ENCODE results near the gene DNAH12.

DNA sequence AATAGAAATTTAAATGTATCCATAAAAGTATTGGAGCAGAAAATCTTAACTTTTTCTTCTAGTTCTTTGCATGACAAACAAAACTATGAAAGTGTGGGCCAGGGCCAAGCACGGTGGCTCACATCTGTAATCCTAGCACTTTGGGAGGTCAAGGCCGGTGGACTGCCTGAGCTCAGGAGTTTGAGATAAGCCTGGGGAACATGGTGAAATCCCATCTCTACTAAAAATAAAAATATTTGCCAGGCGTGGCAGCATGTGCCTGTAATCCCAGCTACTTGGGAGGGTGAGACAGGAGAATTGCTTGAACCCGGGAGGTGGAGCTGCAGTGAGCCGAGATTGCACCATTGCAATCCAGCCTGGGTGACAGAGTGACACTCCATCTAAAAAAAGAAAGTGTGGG lies 158.6 kb downstream of the DNAH12 start:
- TF ChIP-seq POLR2AphosphoS5 (IDR thresholded peaks at IDR 0.05) = no peak
- no peak for TF ChIP-seq POLR2A (IDR thresholded peaks at IDR 0.05)

Measured in gastroesophageal sphincter (tissue), 2 donors.